ENCODE data around the gene EMILIN3.

GRCh38 chr20:41352666-41353065 is 14.0 kb downstream of the EMILIN3 start:
- TF ChIP-seq POLR2A (IDR thresholded peaks at IDR 0.05; ENCODE audit: low read depth, low read length) (no peak), CTCF (conservative IDR thresholded peaks at IDR 0.05; ENCODE audit: low read depth, low read length) (no peak)

Measured in IMR-90 (cell line).